H1 (cell line): Measurements from ENCODE around the gene RCC1. TPM values are rescaled to one million over a fixed set of nuclear protein-coding genes. Genes with fewer than 3 reads are reported as not detected.

Experiments
- CTCF ChIA-PET: fragments of 300-600 bp; sonication (Branson Sonifier 250); formaldehyde crosslinking; loops from one replicate; lab custom pipeline; 2021; ENCODE audit not compliant: partially characterized antibody; lab: Charles Lee
- POLR2A ChIA-PET: fragments of 300-600 bp; sonication (Branson Sonifier 250); formaldehyde crosslinking; loops from one replicate; lab custom pipeline; 2021; ENCODE audit warnings: inconsistent platforms; ENCODE audit not compliant: partially characterized antibody; lab: Charles Lee
- DNase-seq, 2 experiments: peaks; one replicate each; pipeline versions ENCODE4 v3.0.0 to v3.0.0-alpha.2; 2010 to 2022; ENCODE audit warnings: low spot score in 2 of 2, low read depth in 1 of 2, mixed read lengths in 1 of 2
- FAIRE-seq: peaks from 2 replicates; lab custom pipeline; 2011; peaks lifted over from hg19 to GRCh38; lab: Jason Lieb, UNC
- H2AFZ ChIP-seq: 2 replicates; pipeline ENCODE4 v1.8.1; 2012; ENCODE audit warnings: low read length, inconsistent platforms
- H2AK5ac ChIP-seq: 2 replicates; pipeline ENCODE4 v1.6.1; 2013; ENCODE audit warnings: low read depth, low read length
- H2BK120ac ChIP-seq: replicated peaks from 2 replicates; pipeline ENCODE3; 2013; ENCODE audit warnings: low read depth, low read length, inconsistent platforms
- H2BK12ac ChIP-seq: 2 replicates; pipeline ENCODE4 v1.6.1; 2013; ENCODE audit warnings: low read depth, low read length
- H2BK15ac ChIP-seq: 2 replicates; pipeline ENCODE4 v1.6.1; 2013; ENCODE audit warnings: low read length
- H2BK20ac ChIP-seq: 2 replicates; pipeline ENCODE4 v1.6.1; 2013; ENCODE audit warnings: low read length
- H2BK5ac ChIP-seq: 2 replicates; pipeline ENCODE4 v1.6.1; 2013; ENCODE audit warnings: low read depth, low read length
- H3K14ac ChIP-seq: 2 replicates; pipeline ENCODE4 v1.6.1; 2013; ENCODE audit warnings: inconsistent platforms; ENCODE audit not compliant: insufficient read length
- H3K18ac ChIP-seq: 2 replicates; pipeline ENCODE4 v1.6.1; 2013; ENCODE audit warnings: low read length; ENCODE audit errors: extremely low read depth
- H3K23ac ChIP-seq: 2 replicates; pipeline ENCODE4 v1.6.1; 2013; ENCODE audit warnings: inconsistent platforms; ENCODE audit not compliant: insufficient read length
- H3K23me2 ChIP-seq: 2 replicates; pipeline ENCODE4 v1.6.1; 2013; ENCODE audit warnings: low read depth, low read length
- H3K27ac ChIP-seq: 2 replicates; pipeline ENCODE4 v1.6.1; 2011; ENCODE audit warnings: low read depth, low read length, inconsistent platforms
- H3K27me3 ChIP-seq, 4 experiments: replicated peaks in 1 of 4; 1 replicate in 1 of 4; 2 replicates in 3 of 4; pipeline versions ENCODE4 v1.6.1 to v1.8.1; 2011 to 2013; ENCODE audit warnings: low read length in 3 of 4, mild to moderate bottlenecking in 3 of 4, inconsistent platforms in 2 of 4, mixed read lengths in 2 of 4, moderate library complexity in 1 of 4; ENCODE audit not compliant: control insufficient read depth in 3 of 4, insufficient read depth in 3 of 4; ENCODE audit errors: extremely low read depth in 1 of 4
- H3K36me3 ChIP-seq, 4 experiments: 2 replicates each; pipeline versions ENCODE4 v1.6.1 to v1.8.1; 2011 to 2013; ENCODE audit warnings: mild to moderate bottlenecking in 4 of 4, low read length in 3 of 4, moderate library complexity in 2 of 4, control low read depth in 1 of 4, inconsistent platforms in 1 of 4; ENCODE audit not compliant: insufficient read depth in 4 of 4, control insufficient read depth in 2 of 4
- H3K4ac ChIP-seq: replicated peaks from 2 replicates; pipeline ENCODE3; 2013; ENCODE audit warnings: low read length, low read depth, mixed read lengths, inconsistent platforms; ENCODE audit not compliant: insufficient read length
- H3K4me1 ChIP-seq, 4 experiments: replicated peaks in 1 of 4; 1 replicate in 1 of 4; 2 replicates in 3 of 4; pipeline versions ENCODE4 v1.6.1 to v1.8.1; 2011 to 2013; ENCODE audit warnings: low read length in 3 of 4, inconsistent platforms in 2 of 4, mixed read lengths in 1 of 4; ENCODE audit not compliant: insufficient read depth in 4 of 4, control insufficient read depth in 3 of 4
- H3K4me2 ChIP-seq, 2 experiments: 2 replicates each; pipeline versions ENCODE4 v1.6.1 to v1.8.1; 2011 to 2013; ENCODE audit warnings: low read depth in 2 of 2, low read length in 2 of 2, control low read depth in 1 of 2, inconsistent platforms in 1 of 2, mild to moderate bottlenecking in 1 of 2; ENCODE audit not compliant: insufficient read depth in 1 of 2
- H3K4me3 ChIP-seq, 4 experiments: fragments of 200-600, 300-600 bp in 1 of 4; sonication (generic), shearing (Covaris generic), sonication (Bioruptor Twin) in 1 of 4; 2 replicates each; pipeline versions ENCODE4 v1.5.1 to v1.8.1; 2011 to 2016; ENCODE audit warnings: low read length in 4 of 4, low read depth in 3 of 4, control low read depth in 2 of 4, inconsistent platforms in 2 of 4, mild to moderate bottlenecking in 2 of 4, mixed read lengths in 1 of 4, moderate library complexity in 1 of 4; ENCODE audit not compliant: insufficient read depth in 2 of 4; ENCODE audit errors: extremely low read depth in 1 of 4
- H3K56ac ChIP-seq: replicated peaks from 2 replicates; pipeline ENCODE3; 2013; ENCODE audit warnings: low read depth, mild to moderate bottlenecking, mixed read lengths, low read length, inconsistent platforms; ENCODE audit not compliant: insufficient read length
- H3K79me1 ChIP-seq: 2 replicates; pipeline ENCODE4 v1.6.1; 2013; ENCODE audit warnings: low read depth, low read length, control low read depth
- H3K79me2 ChIP-seq, 2 experiments: 2 replicates each; pipeline versions ENCODE4 v1.6.1 to v1.8.1; 2012 to 2013; ENCODE audit warnings: low read length in 2 of 2, mild to moderate bottlenecking in 2 of 2, inconsistent platforms in 1 of 2; ENCODE audit not compliant: insufficient read depth in 2 of 2, control insufficient read depth in 1 of 2
- H3K9ac ChIP-seq, 4 experiments: replicated peaks in 1 of 4; 1 replicate in 1 of 4; 2 replicates in 3 of 4; pipeline versions ENCODE4 v1.6.1 to v1.8.1; 2011 to 2013; ENCODE audit warnings: low read depth in 3 of 4, low read length in 3 of 4, control low read depth in 2 of 4, mild to moderate bottlenecking in 2 of 4, moderate library complexity in 2 of 4, inconsistent platforms in 1 of 4; ENCODE audit errors: extremely low read depth in 1 of 4
- H3K9me3 ChIP-seq, 2 experiments: 2 replicates each; pipeline versions ENCODE4 v1.6.1 to v1.8.1; 2012 to 2013; ENCODE audit warnings: mild to moderate bottlenecking in 2 of 2, moderate library complexity in 2 of 2, control low read depth in 1 of 2, inconsistent platforms in 1 of 2, low read depth in 1 of 2, low read length in 1 of 2, mixed read lengths in 1 of 2; ENCODE audit not compliant: insufficient read depth in 2 of 2
- H4K20me1 ChIP-seq, 2 experiments: replicated peaks in 1 of 2; 2 replicates each; pipeline versions ENCODE3 to v1.8.1; 2011 to 2013; ENCODE audit warnings: inconsistent platforms in 2 of 2, low read length in 2 of 2, mild to moderate bottlenecking in 1 of 2; ENCODE audit not compliant: insufficient read depth in 2 of 2, control insufficient read depth in 1 of 2
- H4K5ac ChIP-seq: 2 replicates; pipeline ENCODE4 v1.6.1; 2013; ENCODE audit warnings: low read length, low read depth, mixed read lengths, inconsistent platforms; ENCODE audit not compliant: insufficient read length
- H4K8ac ChIP-seq: 2 replicates; pipeline ENCODE4 v1.8.0; 2013; ENCODE audit warnings: mild to moderate bottlenecking, moderate library complexity, low read length, inconsistent platforms; ENCODE audit not compliant: insufficient read depth; ENCODE audit errors: extremely low read depth
- H4K91ac ChIP-seq: replicated peaks from 2 replicates; pipeline ENCODE3; 2013; ENCODE audit warnings: low read length, mixed read lengths, inconsistent platforms; ENCODE audit not compliant: insufficient read length
- EZH2 ChIP-seq: fragments of 200-600 bp; sonication (generic); IDR thresholded peaks from 2 replicates; pipeline ENCODE4 v1.7.1; 2012; ENCODE audit warnings: low read depth, mild to moderate bottlenecking, moderate library complexity, low read length, inconsistent platforms; ENCODE audit not compliant: severe bottlenecking
- FOSL1 ChIP-seq: IDR thresholded peaks from 2 replicates; pipeline ENCODE4 v1.6.1; 2011; ENCODE audit warnings: mild to moderate bottlenecking, low read depth, low read length, moderate library complexity; ENCODE audit not compliant: insufficient read depth
- GABPA ChIP-seq: IDR thresholded peaks from 2 replicates; pipeline ENCODE4 v1.6.1; 2011; ENCODE audit warnings: mild to moderate bottlenecking, low read length, moderate library complexity, borderline replicate concordance; ENCODE audit not compliant: insufficient read depth
- JUND ChIP-seq: IDR thresholded peaks from 2 replicates; pipeline ENCODE4 v1.6.1; 2011; ENCODE audit warnings: mild to moderate bottlenecking, improper control_type of control experiment, low read length
- KDM1A ChIP-seq: fragments of 200-600, 300-600 bp; sonication (generic); IDR thresholded peaks from 2 replicates; pipeline ENCODE4 v1.7.1; 2016; ENCODE audit warnings: mild to moderate bottlenecking, low read length, borderline replicate concordance
- SIN3A ChIP-seq, 2 experiments: IDR thresholded peaks in 1 of 2; conservative IDR thresholded peaks in 1 of 2; 2 replicates each; pipeline ENCODE4 v1.6.1; 2011 to 2012; ENCODE audit warnings: low read length in 2 of 2, improper control_type of control experiment in 1 of 2, low read depth in 1 of 2, mild to moderate bottlenecking in 1 of 2
- SRF ChIP-seq: IDR thresholded peaks from 2 replicates; pipeline ENCODE4 v1.6.1; 2011; ENCODE audit warnings: mild to moderate bottlenecking, low read depth, low read length, moderate library complexity
- TCF12 ChIP-seq: IDR thresholded peaks from 2 replicates; pipeline ENCODE4 v1.6.1; 2011; ENCODE audit warnings: low read depth, mild to moderate bottlenecking, low read length
- WGBS, 2 experiments: shearing (Covaris generic) in 1 of 2; methylation state at CpG; one replicate each; pipeline versions ENCODE4 v1.1.6 to v1.1.7; 2013 to 2015; ENCODE audit warnings: low lambda C conversion rate in 2 of 2, mixed read lengths in 2 of 2, inconsistent platforms in 1 of 2, low coverage in 1 of 2, missing lambda C conversion rate in 1 of 2; ENCODE audit not compliant: insufficient replicate concordance in 2 of 2, insufficient coverage in 1 of 2, insufficient read length in 1 of 2; ENCODE audit errors: extremely low coverage in 1 of 2, missing lambda C conversion rate in 1 of 2; 5-methylcytosine and 5-hydroxymethylcytosine counted together
- polyA plus RNA-seq, 7 experiments: library from polyadenylated mRNA; depleted of rRNA in 3 of 7; stranded (reverse) in 5 of 7; unstranded in 2 of 7; fragments of >200 nt in 5 of 7; fragments of 200-250 nt in 2 of 7; gene quantifications; 1 replicate in 5 of 7; 2 replicates in 1 of 7; 4 replicates in 1 of 7; pipeline versions ENCODE4 v1.2.1 to v1.2.3, GENCODE V29; 2011 to 2013; ENCODE audit warnings: missing spikeins in 2 of 7, mixed read lengths in 2 of 7
- total RNA-seq: library from RNA; stranded (reverse); fragmentation: NEBNext Ultra II Directional; extraction: Animal tissue kit (Norgen Biotek cat#: 25700); gene quantifications from 2 replicates; pipeline ENCODE4 v1.2.1, GENCODE V29; 2021

RCC1 gene
- total and polyA plus RNA-seq, 2 of the 8 experiments (the other 6 are each of a cell fraction or from before 2014, with no cell fraction given), result 48.5 to 98.4 TPM

DNA sequence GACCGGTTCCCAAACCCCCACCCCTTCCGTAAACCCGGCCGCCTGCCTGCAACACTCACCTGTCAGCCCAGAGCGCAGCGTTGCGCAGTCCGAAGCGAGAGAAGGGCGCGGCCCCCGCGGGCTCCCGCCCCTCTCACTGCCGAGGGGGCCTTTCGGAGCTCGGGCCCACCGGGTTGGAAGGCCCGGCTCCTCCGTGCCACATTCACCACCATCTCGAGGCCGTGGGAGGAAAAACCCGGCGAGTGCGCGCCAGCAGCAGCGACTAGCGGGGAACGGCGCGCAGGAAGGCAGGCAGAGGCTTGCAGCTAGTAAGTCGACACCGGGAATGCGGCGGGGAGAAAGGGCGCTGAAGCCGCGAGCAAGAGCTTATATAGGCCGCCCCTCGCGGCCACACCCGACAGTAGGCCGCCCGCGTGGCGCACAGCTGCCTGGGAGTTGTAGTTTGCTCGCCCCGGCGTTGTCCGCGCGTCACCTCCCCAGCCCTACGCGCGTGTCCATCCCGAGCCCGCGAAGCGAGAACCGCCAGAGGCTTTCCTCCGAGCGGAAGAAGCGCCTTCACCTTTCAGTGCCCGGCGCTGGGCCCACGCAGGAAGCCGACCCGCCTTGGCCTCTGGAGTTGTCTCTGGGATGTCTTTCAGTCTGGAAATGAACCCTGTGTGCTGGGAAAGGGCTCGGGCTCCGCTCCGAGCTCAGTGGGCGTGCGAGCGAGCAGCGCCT is 75.8 kb downstream of the RCC1 start:
- H3K27me3 ChIP-seq, result peaks cover 0 to 4% (median 2%) of the 10 kb centered on the region in 4 experiments; a peak in 2 of 7 replicates
- H4K8ac ChIP-seq, result no peak overlapping the region; the same call in none of the 2 replicates
- CTCF ChIA-PET, result interaction anchor here (0.7 to 9.7 kb wide), 18 partner anchors 9 to 1176 kb away, joined by 3 to 73 read pairs (median 4); partner anchors contain the start of genes RAB42 and TRNAU1AP
- H3K4me3 ChIP-seq, result peak overlapping the region; percentile 86 to 97 (median 92)
- DNase-seq, result peak; percentile 79 to 99
- H2BK12ac ChIP-seq, result no peak overlapping the region
- peaks cover 4% of the 10 kb centered on the region; the same call in 1 of the 2 replicates for H3K79me1 ChIP-seq
- H3K79me2 ChIP-seq, result peaks cover 10 to 21% of the 10 kb centered on the region in 2 experiments
- peak overlapping the region; percentile 85 for H2BK120ac ChIP-seq
- no peak overlapping the region for H2BK15ac ChIP-seq
- peak overlapping the region; percentile 89 for H4K91ac ChIP-seq
- peak overlapping the region; percentile 81; the same call in 1 of the 2 replicates for H2BK5ac ChIP-seq
- no peaks in the 10 kb centered on the region for H3K9me3 ChIP-seq
- H3K36me3 ChIP-seq, result peaks cover 19 to 42% (median 34%) of the 10 kb centered on the region in 4 experiments
- peak overlapping the region; percentile 69 to 89 (median 76); a peak in 6 of 7 replicates for H3K9ac ChIP-seq
- H3K18ac ChIP-seq, result peak overlapping the region; percentile 93
- H2BK20ac ChIP-seq, result no peak overlapping the region
- 2% methylated on average over 72 of the region's 75 CpGs; no CpG with 5 or more reads in 1 of the 2 experiments for WGBS, 2 experiments
- H2AFZ ChIP-seq, result no peak overlapping the region
- no peak overlapping the region for H3K14ac ChIP-seq
- peak overlapping the region; percentile 74 for H3K4ac ChIP-seq
- peak overlapping the region; percentile 86 for H3K56ac ChIP-seq
- peaks cover 15% of the 10 kb centered on the region for H3K23me2 ChIP-seq
- peak overlapping the region; percentile 84 for H4K5ac ChIP-seq
- H4K20me1 ChIP-seq, result peaks cover 15 to 23% of the 10 kb centered on the region in 2 experiments
- H2AK5ac ChIP-seq, result no peak overlapping the region
- POLR2A ChIA-PET, result interaction anchor here (0.5 to 23.4 kb wide), 60 partner anchors 17 to 709 kb away, joined by 3 to 660 read pairs (median 4); partner anchors contain the start of genes GMEB1, MED18, PHACTR4 and RAB42
- peak overlapping the region; percentile 30; the same call in 1 of the 2 replicates for H3K27ac ChIP-seq
- peaks cover 0 to 11% (median 6%) of the 10 kb centered on the region in 4 experiments; a peak in 4 of 7 replicates for H3K4me1 ChIP-seq
- H3K4me2 ChIP-seq, result peak overlapping the region; percentile 75 to 90
- no peak overlapping the region for H3K23ac ChIP-seq
- FAIRE-seq, result no peak
- TF ChIP-seq FOSL1 (no peak), SIN3A (conservative IDR thresholded peaks at IDR 0.05 in 1 of 2, IDR thresholded peaks at IDR 0.05 in 1 of 2; ENCODE audit: low read depth in 1 of 2, low read length in 2 of 2) (peak; percentile 72 to 90; a peak in 2 of 4 replicates), JUND (peak; percentile 24; the same call in 1 of the 2 replicates), SRF (no peak), EZH2 (no peak), GABPA (no peak), KDM1A (no peak), TCF12 (0 out of 2 replicates have a peak, but pooled peaks have one; percentile 19)
